ENCODE measurements around the gene PAWR.
"Not testable (repeated sequence)": the region's sequence is repeated elsewhere in the genome, so short reads cannot be mapped to it uniquely, and the experiment has no call there.

The PAWR gene

GRCh38 chr12:79644274-79645234, 46.2 kb downstream of the PAWR start:
- DNase-seq = no peak

GRCh38 chr12:79643821-79644220, 46.9 kb downstream of the PAWR start:
- DNase-seq = no peak

GRCh38 chr12:79638490-79638889, 52.3 kb downstream of the PAWR start:
- peak; percentile 34 for DNase-seq

GRCh38 chr12:79637093-79637492, 53.7 kb downstream of the PAWR start:
- DNase-seq = peak; percentile 95

GRCh38 chr12:79635676-79636075, 55.1 kb downstream of the PAWR start:
- DNase-seq = no peak

- peak; percentile 8 for DNase-seq
These were observed 55.8 kb downstream of the PAWR start for GRCh38 chr12:79634957-79635471.

- no peak for DNase-seq
These were observed 61.2 kb downstream of the PAWR start for GRCh38 chr12:79629561-79629960.

GRCh38 chr12:79626735-79627134, 64.0 kb downstream of the PAWR start:
- not testable (repeated sequence) for DNase-seq

- no peak for DNase-seq
These were observed 66.4 kb downstream of the PAWR start for GRCh38 chr12:79624378-79624777.

- DNase-seq = no peak
These were observed 70.7 kb downstream of the PAWR start for GRCh38 chr12:79619872-79620562.

- no peak for DNase-seq
These were observed 71.8 kb downstream of the PAWR start for GRCh38 chr12:79618848-79619404.

- peak; percentile 34 for DNase-seq
These were observed 73.1 kb downstream of the PAWR start for GRCh38 chr12:79617696-79618095.

GRCh38 chr12:79615596-79616560, 74.9 kb downstream of the PAWR start:
- DNase-seq = no peak

GRCh38 chr12:79614730-79615129, 76.0 kb downstream of the PAWR start:
- peak; percentile 22 for DNase-seq

- no peak for DNase-seq
These were observed 88.9 kb downstream of the PAWR start for GRCh38 chr12:79601908-79602307.

- DNase-seq = peak; percentile 14
These were observed 92.9 kb downstream of the PAWR start for GRCh38 chr12:79597910-79598309.

- DNase-seq = no peak
These were observed 93.9 kb downstream of the PAWR start for GRCh38 chr12:79596719-79597350.

- DNase-seq = no peak
These were observed 95.5 kb downstream of the PAWR start for GRCh38 chr12:79595273-79595672.

GRCh38 chr12:79592865-79593264, 97.9 kb downstream of the PAWR start:
- no peak for DNase-seq

GRCh38 chr12:79591988-79592387, 98.8 kb downstream of the PAWR start:
- no peak for DNase-seq

GRCh38 chr12:79590751-79591150, 100.0 kb downstream of the PAWR start:
- no peak for DNase-seq

GRCh38 chr12:79587368-79587767, 103.4 kb downstream of the PAWR start:
- DNase-seq = no peak

Measured in NCI-H82 (cell line).